ENCODE results near the gene TRMT44. TPM values are rescaled to one million over a fixed set of nuclear protein-coding genes. Genes with fewer than 3 reads are reported as not detected.

Gene TRMT44
- total and polyA plus RNA-seq, 2 of the 4 experiments (the other 2 are of a cell fraction), result 7.3 to 8.1 TPM

DNA sequence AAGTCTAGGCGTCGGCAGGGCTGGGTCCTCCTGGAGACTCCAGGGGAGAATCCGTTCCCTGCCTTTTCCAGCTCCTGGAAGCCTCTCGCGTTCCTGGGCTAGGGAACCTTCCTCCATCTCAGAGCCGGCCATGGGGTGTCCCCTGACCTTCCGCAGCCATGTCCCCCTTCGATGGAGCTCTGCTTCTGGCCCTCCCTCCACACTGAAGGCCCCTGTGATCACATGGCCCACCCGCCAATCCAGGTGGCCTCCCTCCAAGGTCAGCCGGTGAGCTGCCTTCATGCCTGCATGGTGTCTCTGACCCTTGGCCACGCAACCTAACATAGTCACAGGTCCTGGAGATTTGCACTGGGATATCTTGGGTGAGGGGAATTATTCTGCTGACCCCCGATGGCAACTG is 69.6 kb downstream of the TRMT44 start:
- no peak overlapping the region for H3K18ac ChIP-seq (ENCODE audit: low read depth, low read length)
- H4K5ac ChIP-seq (ENCODE audit: low read depth, low read length), result no peak overlapping the region
- H3K9me3 ChIP-seq (ENCODE audit: control insufficient read depth, insufficient read depth, low read length), result no peaks in the 10 kb centered on the region; the same call in 1 of the 2 replicates
- no peak overlapping the region for H3K56ac ChIP-seq (ENCODE audit: extremely low read depth, insufficient read depth, low read length)
- H3K23ac ChIP-seq (ENCODE audit: low read depth, low read length), result no peak overlapping the region
- no peak for DNase-seq
- H3K4me1 ChIP-seq (ENCODE audit: control insufficient read depth, insufficient read depth, low read length), result peaks cover 17% of the 10 kb centered on the region; the same call in 1 of the 2 replicates
- WGBS, 2 experiments (ENCODE audit: extremely low coverage in 2 of 2, insufficient read length in 1 of 2), result 82% methylated on average over 2 of the region's 12 CpGs; no CpG with 5 or more reads in 1 of the 2 experiments
- H4K20me1 ChIP-seq (ENCODE audit: insufficient read depth, low read length), result no peaks in the 10 kb centered on the region
- no peak overlapping the region for H4K8ac ChIP-seq (ENCODE audit: low read depth in 2 of 2, low read length in 2 of 2)
- H2BK120ac ChIP-seq (ENCODE audit: low read depth, low read length), result no peak overlapping the region
- intact Hi-C loops (cut with micrococcal nuclease), result no loop called here
- no peak overlapping the region for H3K4me2 ChIP-seq (ENCODE audit: low read depth, low read length)
- no peak overlapping the region for H2AK9ac ChIP-seq (replicated peaks; ENCODE audit: low read depth, low read length, poor library complexity)
- H3K4ac ChIP-seq (ENCODE audit: low read depth, low read length), result no peak overlapping the region
- H3K9me1 ChIP-seq (ENCODE audit: insufficient read depth, low read length), result no peaks in the 10 kb centered on the region
- dilution Hi-C loops (cut with HindIII; ENCODE audit: low sequenced_read_pairs, unreplicated experiment), result no loop called here
- H2BK5ac ChIP-seq (ENCODE audit: low read depth, low read length, poor library complexity, severe bottlenecking), result no peak overlapping the region
- peaks cover 2% of the 10 kb centered on the region; the same call in 1 of the 2 replicates for H3K27me3 ChIP-seq (ENCODE audit: control insufficient read depth, insufficient read depth, low read length)
- H3K4me3 ChIP-seq (ENCODE audit: insufficient read depth, low read depth, low read length), result no peak overlapping the region
- no peak overlapping the region for H4K91ac ChIP-seq (ENCODE audit: insufficient read depth, low read depth, low read length)
- no peak overlapping the region for H2BK20ac ChIP-seq (ENCODE audit: low read depth, low read length)
- H3K14ac ChIP-seq (replicated peaks; ENCODE audit: low read depth, low read length), result no peak overlapping the region
- no peak for TF ChIP-seq RAD21 (IDR thresholded peaks at IDR 0.05; ENCODE audit: low read length)
- no peak for TF ChIP-seq MAFK (IDR thresholded peaks at IDR 0.05; ENCODE audit: low read depth, low read length)
- no peak for TF ChIP-seq POLR2A (IDR thresholded peaks at IDR 0.05; ENCODE audit: low read depth, low read length)
- TF ChIP-seq RCOR1 (IDR thresholded peaks at IDR 0.05; ENCODE audit: insufficient replicate concordance, low read length), result no peak
- no peak for TF ChIP-seq NFE2L2 (IDR thresholded peaks at IDR 0.05; ENCODE audit: low read depth, low read length)
- no peak for TF ChIP-seq CEBPB (IDR thresholded peaks at IDR 0.05; ENCODE audit: low read depth, low read length)
- TF ChIP-seq, protein P1, sequence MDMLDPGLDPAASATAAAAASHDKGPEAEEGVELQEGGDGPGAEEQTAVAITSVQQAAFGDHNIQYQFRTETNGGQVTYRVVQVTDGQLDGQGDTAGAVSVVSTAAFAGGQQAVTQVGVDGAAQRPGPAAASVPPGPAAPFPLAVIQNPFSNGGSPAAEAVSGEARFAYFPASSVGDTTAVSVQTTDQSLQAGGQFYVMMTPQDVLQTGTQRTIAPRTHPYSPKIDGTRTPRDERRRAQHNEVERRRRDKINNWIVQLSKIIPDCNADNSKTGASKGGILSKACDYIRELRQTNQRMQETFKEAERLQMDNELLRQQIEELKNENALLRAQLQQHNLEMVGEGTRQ (IDR thresholded peaks at IDR 0.05; ENCODE audit: low read depth, low read length), result no peak
- no peak for TF ChIP-seq SMC3 (IDR thresholded peaks at IDR 0.05; ENCODE audit: low read depth, low read length)
- TF ChIP-seq BHLHE40 (IDR thresholded peaks at IDR 0.05; ENCODE audit: low read depth, low read length), result no peak
- no peaks in the 10 kb centered on the region for H3K36me3 ChIP-seq (ENCODE audit: control insufficient read depth, insufficient read depth, low read length)
- no peak overlapping the region for H2BK15ac ChIP-seq (ENCODE audit: low read depth, low read length)
- no peak overlapping the region for H2AK5ac ChIP-seq (ENCODE audit: low read depth, low read length)
- BruUV-seq (replicated peaks), result no TSS peak
- ChIA-PET CTCF (no interaction called here), POLR2A (ENCODE audit: unreplicated experiment) (no interaction called here)
- H3K79me1 ChIP-seq (ENCODE audit: low read depth in 1 of 2, low read length in 2 of 2), result no peaks in the 10 kb centered on the region
- no peak overlapping the region for H3K27ac ChIP-seq (ENCODE audit: insufficient read depth, low read length)
- H2AFZ ChIP-seq (replicated peaks; ENCODE audit: low read length, poor library complexity), result no peak overlapping the region
- H3K9ac ChIP-seq (ENCODE audit: low read depth, low read length), result no peak overlapping the region
- ATAC-seq (ENCODE audit: low read depth), result no peak
- in situ Hi-C loops (cut with MboI; ENCODE audit: low sequenced_read_pairs), result no loop called here
